Fibroblast of lung (primary cell): ENCODE measurements around the gene HARS2.

Source experiments
- CTCF ChIP-seq, 2 donors: IDR thresholded peaks in 1 of 2; conservative IDR thresholded peaks in 1 of 2; 1 replicate in 1 of 2; 2 replicates in 1 of 2; pipeline ENCODE4 v1.5.1; 2011 to 2012; ENCODE audit warnings: low read length in 2 of 2, control low read depth in 1 of 2, inconsistent platforms in 1 of 2, low read depth in 1 of 2, mild to moderate bottlenecking in 1 of 2
- EZH2 ChIP-seq: IDR thresholded peaks from 2 replicates; pipeline ENCODE4 v1.5.1; 2012; ENCODE audit warnings: low read length, control low read depth, mild to moderate bottlenecking; ENCODE audit errors: missing control alignments

- no peak for TF ChIP-seq CTCF (conservative IDR thresholded peaks at IDR 0.05 in 1 of 2, IDR thresholded peaks at IDR 0.05 in 1 of 2; ENCODE audit: low read depth in 1 of 2, low read length in 2 of 2)
- TF ChIP-seq EZH2: no peak
These were observed 27.3 kb upstream of the HARS2 start for GRCh38 chr5:140664030-140664358.
